Measurements from ENCODE around the gene SPATS2L.

DNA sequence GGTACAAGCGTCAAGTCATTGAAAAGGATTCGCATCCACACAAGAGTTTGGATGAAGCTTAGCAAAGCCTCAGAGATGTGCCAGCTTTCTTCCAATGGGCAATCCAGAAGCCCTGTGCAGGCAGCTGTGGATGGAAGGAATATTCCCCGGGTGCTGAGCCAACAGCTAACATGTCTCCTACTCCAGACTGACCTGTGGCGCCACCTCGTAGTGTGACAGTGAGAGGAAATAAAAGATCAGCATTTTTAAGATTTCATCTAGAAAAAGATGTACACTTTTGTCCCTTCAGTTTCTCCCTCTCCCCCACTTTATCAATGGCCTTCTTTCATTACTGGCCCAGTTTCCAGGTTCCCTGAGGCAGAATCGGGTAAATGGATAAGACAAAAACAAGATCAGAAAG lies 48.9 kb upstream of the SPATS2L start:
- TF ChIP-seq, protein P1, sequence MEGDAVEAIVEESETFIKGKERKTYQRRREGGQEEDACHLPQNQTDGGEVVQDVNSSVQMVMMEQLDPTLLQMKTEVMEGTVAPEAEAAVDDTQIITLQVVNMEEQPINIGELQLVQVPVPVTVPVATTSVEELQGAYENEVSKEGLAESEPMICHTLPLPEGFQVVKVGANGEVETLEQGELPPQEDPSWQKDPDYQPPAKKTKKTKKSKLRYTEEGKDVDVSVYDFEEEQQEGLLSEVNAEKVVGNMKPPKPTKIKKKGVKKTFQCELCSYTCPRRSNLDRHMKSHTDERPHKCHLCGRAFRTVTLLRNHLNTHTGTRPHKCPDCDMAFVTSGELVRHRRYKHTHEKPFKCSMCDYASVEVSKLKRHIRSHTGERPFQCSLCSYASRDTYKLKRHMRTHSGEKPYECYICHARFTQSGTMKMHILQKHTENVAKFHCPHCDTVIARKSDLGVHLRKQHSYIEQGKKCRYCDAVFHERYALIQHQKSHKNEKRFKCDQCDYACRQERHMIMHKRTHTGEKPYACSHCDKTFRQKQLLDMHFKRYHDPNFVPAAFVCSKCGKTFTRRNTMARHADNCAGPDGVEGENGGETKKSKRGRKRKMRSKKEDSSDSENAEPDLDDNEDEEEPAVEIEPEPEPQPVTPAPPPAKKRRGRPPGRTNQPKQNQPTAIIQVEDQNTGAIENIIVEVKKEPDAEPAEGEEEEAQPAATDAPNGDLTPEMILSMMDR (IDR thresholded peaks at IDR 0.05; ENCODE audit: low read length), result no peak
- TF ChIP-seq EZH2 (optimal IDR thresholded peaks at IDR 0.05; ENCODE audit: low read depth, low read length) (no peak), EZH2phosphoT487 (IDR thresholded peaks at IDR 0.05; ENCODE audit: low read length) (no peak)

All from MM.1S (cell line).